GM21528 (cell line): ENCODE data around the gene CIBAR2.
"Not testable (repeated sequence)": the region's sequence is repeated elsewhere in the genome, so short reads cannot be mapped to it uniquely, and the experiment has no call there.

ENCODE experiments used
- ATAC-seq: cut with Tn5 transposase; IDR thresholded peaks from one replicate; pipeline ENCODE4 v1.9.1; 2021; ENCODE audit warnings: mild to moderate bottlenecking, moderate library complexity; ENCODE audit not compliant: unreplicated experiment, low FRiP score

CIBAR2 gene

GRCh38 chr16:85129876-85130704 lies 17.8 kb upstream of the CIBAR2 start:
- no peak for ATAC-seq

DNA sequence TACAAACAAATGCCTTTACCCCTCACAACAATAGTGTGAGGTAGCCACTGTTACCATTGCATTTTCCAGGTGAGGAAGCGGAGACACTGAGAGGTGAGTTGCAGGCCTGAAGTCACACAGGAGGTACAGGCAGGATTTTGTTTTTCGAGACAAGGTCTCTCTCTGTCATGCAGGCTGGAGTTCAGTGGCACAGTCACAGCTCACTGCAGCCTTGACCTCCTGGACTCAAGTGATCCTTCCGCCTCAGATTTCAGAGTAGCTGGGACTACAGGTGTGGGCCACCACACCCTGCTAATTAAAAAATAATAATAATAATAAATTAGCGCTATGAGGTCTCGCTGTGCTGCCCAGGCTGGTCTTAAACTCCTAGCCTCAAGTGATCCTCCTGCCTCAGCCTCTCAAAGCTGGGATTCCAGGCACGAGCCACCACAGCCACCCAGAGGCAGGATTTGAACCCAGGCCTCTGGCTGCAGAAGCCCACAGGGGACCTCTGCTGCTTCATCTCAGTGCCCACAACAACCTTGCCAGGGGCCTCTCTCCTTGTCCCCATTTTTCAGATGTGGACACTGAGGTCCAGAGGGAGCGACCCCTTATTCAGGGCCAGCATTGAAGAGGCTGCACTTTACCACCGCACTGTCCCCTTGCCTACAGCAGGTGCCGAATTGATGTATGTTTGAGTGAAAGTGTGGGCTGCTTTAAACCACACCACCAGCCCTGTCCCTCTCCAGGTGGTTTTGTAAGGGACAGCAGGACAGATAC lies 16.0 kb upstream of the CIBAR2 start:
- no peak for ATAC-seq

DNA sequence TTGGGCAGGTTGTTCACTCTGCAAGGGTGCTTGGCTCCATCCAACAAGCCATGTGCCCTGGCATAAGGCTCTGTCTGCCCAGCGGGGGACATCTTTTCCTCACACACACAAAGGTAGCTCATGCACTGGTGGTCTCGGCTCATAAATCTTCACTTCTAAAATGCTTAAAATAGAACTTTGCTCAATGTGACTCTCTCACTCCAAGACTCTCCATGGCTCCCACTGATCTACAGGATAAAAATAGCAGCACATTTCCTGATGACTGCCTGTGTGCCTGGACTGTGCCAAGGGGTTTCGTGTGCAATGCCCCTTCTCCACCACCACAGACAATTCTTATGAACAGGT lies 15.1 kb upstream of the CIBAR2 start:
- ATAC-seq, result no peak

DNA sequence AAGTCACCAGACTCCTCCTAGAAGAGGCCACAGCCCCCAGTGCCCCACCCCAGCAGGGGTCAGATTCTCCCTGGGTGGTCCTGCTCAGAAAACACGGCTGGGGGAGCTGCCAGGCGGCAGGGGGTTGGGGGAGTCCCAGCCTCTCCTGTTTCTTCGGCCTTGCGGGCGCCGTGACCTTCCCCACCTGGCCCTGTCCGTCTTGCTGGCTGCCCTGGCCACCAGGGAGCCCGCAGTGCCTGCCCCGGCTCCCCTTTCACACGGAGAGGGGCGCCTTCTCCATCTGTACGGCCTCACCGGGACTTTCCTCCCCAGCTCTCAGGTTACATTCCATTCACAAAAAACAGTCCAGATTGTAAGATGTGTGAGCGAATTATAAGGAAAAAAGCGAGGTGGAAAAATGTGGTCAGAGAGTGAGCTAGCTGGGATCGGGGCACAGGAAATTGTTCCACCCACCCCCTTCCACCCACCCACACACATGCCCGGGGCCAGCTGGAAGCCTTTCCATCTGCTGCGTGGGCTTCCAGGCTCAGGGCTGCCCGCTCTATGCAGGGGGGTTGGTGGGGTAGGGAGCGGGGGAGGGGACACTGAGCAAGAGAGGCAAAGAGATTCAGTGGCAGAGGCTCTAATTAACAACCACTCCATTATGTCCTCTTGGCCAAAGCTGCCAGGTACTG lies 14.6 kb upstream of the CIBAR2 start:
- ATAC-seq, result no peak

- ATAC-seq, result no peak
These were observed 14.1 kb upstream of the CIBAR2 start for GRCh38 chr16:85126394-85126704.

- no peak for ATAC-seq
These were observed 13.5 kb upstream of the CIBAR2 start for GRCh38 chr16:85125570-85126393.

DNA sequence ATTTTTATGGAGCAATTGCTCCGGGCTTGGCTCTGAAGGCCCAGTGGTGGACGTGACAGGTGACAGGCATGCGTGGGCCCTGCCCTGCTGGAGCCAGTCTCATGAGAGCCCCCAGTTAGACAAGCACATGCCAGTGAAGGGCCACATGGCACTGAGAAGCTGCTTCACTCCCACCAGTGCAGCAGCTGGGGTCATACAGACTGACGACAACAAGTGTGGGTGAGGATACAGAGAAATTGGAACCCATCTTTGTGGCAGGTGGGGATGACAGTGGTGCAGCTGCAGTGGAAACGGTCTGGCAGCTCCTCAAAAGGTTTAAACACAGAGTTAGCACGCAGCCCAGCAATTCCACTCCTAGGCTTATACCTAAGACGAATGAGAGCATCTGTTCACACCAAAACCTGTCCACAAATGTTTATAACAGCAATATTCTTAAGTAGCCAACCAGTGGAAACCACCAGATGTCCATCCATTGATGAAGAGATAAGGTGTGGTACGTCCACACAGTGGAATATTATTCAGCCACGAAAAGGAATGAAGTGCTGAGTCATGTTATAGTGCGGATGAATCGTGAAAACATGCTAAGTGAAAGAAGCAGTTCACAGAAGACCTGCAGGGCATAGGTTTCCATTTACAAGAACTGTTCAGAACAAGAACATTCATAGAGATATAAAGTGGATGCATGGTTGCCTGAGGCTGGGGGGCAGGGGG lies 12.5 kb upstream of the CIBAR2 start:
- no peak for ATAC-seq

DNA sequence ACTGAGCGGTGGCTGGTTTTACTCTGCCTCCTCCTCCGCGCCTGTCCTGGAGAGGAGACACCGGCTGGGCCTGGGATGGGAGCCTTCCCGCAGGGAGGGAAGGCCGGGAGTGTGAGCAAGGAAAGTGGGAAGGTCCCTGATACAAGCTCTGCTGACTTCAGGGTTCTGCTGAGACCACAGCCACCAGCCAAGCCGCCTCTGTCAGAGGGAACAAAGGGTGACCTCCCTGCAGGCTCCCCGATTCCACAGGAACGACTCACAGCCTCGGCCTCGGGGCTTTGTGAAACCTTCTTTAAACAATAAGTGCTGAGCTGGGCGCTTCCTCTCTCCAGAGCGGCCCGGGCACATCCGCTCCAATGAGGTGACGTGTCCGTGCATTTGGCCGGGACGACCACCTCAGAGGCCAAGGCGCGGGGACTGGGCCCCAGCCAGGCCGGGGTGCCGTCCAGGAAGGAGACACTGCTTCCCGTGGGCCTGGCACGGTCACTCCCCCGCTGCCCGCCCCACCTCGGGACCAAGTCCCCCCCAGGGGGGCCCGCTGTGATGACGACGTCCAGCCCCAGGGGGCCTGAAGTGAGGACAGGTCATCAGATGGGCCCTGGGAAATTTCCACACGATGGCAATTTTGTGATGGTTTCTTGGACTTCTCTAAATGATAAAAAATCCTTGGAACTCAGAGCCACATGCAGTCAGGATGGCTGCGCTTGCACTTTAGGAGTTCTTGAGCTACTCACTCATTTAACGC lies 11.8 kb upstream of the CIBAR2 start:
- no peak for ATAC-seq

DNA sequence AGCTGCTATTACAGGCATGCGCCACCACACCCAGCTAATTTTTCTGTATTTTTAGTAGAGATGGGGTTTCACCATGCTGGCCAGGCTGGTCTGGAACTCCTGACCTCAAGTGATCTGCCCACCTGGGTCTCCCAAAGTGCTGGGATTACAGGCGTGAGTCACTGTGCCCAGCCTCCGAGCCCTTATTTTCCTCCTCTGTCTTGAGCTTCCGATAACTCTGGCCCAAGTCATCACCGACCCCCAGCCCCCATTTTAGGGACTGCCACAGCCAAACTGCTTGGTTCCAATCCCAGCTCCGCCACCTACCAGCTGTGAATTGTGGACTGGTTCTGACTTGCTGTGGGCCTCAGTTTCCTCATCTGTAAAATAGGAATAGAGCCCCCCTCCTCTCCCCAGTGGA lies 11.2 kb upstream of the CIBAR2 start:
- ATAC-seq, result not testable (repeated sequence)

DNA sequence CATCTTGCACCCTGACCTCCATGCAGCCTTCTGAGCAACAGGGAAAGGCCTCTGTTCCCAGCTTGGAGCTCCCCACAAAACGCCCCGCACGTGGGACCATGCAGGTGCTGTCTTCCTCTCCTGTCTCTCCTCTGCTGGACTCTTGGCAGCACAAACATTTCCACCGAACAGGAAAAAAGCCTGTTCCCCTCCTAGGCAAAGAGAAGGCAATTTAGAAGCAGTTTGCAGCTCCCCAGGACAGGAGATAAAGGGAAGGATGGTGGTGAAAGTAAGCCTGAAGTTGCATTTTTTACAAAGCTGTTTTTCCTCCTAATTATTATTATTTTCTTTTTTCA lies 7.7 kb upstream of the CIBAR2 start:
- no peak for ATAC-seq

DNA sequence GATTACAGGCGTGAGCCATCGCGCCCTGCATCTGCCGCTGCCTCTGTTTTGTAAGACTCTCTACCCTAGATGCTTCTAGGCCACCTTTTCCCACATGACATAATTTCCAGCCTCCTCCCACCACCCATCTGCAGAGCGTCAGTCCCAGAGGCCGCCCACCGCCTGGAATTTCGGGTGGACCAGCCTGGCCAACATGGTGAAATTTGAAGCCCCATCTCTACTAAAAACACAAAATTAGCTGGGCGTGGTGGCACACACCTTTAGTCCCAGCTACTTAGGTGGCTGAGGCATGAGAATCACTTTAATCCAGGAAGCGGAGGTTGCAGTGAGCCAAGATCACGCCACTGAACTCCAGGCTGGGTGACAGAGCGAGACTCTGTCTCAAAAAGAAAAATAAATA lies 5.1 kb upstream of the CIBAR2 start:
- no peak for ATAC-seq

GRCh38 chr16:85114909-85115567 lies 2.8 kb upstream of the CIBAR2 start:
- no peak for ATAC-seq

DNA sequence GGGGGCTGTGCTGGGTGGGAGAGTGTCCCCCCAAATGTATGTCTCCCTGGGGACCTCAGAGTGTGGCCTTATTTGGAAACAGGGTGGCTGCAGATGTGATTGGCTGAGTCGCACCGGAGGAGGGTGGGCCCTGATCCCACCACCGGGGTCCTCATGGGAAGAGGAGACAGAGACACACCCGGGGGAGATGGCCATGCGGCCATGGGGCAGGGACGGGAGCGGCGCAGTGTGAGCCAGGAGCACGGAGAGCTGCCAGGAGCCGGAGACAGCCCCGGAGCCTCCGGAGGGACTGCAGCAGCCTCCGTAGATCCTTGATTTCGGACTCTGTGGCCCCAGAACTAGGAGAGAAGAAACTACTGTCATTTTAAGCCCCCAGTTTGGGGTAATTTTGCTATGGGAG lies 1.6 kb upstream of the CIBAR2 start:
- ATAC-seq, result no peak

DNA sequence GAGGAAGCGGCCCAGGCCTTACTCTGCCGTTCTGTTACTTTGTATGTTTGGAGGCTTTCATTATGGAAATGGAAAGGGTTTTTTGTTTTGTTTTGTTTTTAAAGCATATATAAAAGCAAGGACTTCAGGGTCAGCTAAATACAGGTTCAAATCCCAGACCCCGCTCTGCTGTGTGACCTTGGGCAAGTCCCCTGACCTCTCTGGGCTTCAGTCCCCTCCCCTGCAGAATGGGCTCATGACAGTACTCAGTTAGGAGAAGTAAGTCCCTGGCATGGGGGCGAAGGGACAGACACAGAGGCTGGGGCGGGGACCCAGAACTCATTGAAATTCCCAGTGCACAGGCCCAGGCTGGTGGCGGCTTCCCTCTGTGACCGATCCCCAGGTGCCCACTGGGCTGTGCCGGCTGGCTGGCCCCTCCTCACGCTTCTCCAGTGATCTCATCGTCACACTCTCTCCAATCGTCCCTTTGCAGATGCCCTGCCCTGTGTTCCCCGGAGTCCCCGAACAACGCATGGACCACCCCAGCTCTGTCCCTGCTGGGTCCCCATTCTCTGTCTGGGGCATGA lies 979 bp upstream of the CIBAR2 start:
- no peak for ATAC-seq

DNA sequence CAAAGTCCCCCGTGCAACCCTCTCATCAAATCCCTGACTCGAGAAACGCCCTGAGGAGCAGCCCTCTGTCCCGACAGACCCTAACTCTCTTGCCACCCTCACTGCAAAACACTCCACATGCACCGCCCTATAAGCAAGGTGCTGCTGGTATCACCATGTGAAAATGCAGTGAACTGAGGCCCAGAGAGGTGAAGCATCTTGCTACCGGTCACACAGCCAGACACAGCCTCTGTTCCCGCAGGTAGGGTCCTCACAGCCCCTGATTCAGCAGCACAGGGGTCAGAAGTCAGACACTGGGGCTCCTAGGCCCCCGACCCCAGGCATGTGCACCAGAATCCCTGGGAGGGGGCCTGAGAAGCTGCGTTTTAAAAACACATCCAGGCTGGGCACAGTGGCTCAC lies 1.1 kb downstream of the CIBAR2 start:
- ATAC-seq, result no peak

DNA sequence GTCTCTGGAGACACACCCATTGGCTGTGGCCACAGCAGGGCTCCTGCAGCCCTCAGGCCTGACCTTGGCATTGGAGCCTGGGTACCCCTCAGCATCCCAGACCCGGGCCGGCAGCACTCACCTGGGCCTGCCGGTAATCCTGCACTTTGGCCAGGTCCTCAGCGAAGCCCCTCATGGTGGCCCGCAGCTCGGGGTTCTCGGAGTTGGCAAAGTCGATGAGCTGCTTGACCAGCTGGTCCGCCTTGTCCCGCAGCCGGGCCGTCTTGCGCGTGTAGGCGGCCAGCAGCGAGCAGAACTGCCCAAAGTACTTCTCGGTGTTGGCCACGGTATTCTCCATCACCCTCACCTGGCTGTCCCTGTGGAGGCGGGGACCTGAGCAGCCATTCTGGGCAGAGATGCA lies 2.2 kb downstream of the CIBAR2 start:
- ATAC-seq, result no peak

- no peak for ATAC-seq
These were observed 4.7 kb downstream of the CIBAR2 start for GRCh38 chr16:85107532-85107931.

DNA sequence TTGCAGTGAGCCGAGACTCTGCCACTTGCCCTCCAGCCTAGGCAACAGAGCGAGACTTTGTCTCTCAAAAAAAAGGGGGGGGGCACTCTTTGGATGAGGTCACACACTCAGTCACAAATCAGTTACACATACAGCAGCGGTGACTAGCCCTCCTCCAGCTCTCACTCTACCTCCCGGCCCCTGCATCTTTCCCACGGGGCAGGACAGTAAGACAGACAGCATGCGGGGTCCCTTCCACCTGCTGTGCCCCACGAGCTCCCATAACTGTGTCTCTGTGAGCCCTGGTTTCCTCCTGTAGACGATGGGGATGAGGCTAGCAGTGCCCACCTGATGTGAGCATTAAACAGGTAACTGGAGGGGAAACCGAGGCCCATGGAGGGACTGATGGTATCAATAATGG lies 5.2 kb downstream of the CIBAR2 start:
- ATAC-seq, result no peak

GRCh38 chr16:85105475-85105874 lies 6.8 kb downstream of the CIBAR2 start:
- ATAC-seq, result no peak
